Jurkat, Clone E6-1 (cell line): ENCODE results near the gene PTRH2.
A peak's percentile ranks its signal among the peaks of the same experiment; 100 is the strongest.

Source experiments
- DNase-seq: peaks from one replicate; pipeline ENCODE4 v3.0.0-alpha.2; 2011; ENCODE audit warnings: low read depth, low spot score
- H3K4me3 ChIP-seq: 2 replicates; pipeline ENCODE4 v1.5.1; 2011; ENCODE audit warnings: mild to moderate bottlenecking, low read length, control low read depth, moderate library complexity

Gene PTRH2

GRCh38 chr17:59723607-59724006, 16.4 kb upstream of the PTRH2 start:
- DNase-seq: no peak
- H3K4me3 ChIP-seq: no peak overlapping the region

DNA sequence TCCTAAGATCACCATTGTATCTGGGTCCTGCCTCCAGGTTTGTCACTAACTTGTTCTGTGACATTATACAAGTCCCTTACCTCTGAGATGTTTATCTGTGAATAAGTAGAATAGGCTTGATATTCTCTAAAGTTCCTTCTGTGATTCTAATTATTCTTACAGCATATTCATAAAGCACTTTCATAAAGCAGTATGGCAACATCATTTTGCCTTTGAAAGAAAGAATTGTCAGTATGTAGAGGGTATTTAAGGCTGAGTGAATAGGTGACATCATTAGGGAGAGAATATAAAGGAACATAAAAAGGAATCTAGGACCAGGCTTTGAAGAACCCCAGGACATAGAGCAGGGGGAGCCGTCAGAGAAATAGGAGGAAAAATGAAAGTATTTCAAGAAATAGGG, 15.8 kb upstream of the PTRH2 start:
- no peak overlapping the region for H3K4me3 ChIP-seq

GRCh38 chr17:59722623-59723022, 15.4 kb upstream of the PTRH2 start:
- no peak overlapping the region for H3K4me3 ChIP-seq
- DNase-seq: no peak

More for the DNA sequence above, 15.8 kb upstream of the PTRH2 start:
- DNase-seq: no peak

DNA sequence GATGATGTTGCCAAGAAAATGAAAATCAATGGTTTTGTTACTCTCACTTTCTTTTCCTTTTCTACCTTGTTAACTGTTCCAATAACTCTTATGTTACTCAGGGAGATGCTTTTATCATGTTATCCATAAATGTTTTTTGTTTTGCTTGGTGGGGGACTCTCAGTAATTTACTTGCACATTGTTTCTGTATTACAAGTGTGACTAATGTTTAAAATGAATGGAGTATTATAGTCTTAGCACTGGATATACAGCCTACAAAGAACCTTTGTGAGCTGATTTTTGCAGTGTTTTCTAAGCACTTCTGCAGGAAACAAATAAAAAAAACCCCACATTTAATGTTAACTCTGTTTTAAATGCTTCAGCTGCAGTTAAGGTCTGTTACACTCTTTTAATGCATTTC, 12.3 kb upstream of the PTRH2 start:
- DNase-seq: no peak
- H3K4me3 ChIP-seq: no peak overlapping the region

- no peak overlapping the region for H3K4me3 ChIP-seq
- no peak for DNase-seq
Measured at GRCh38 chr17:59716427-59716826, 9.2 kb upstream of the PTRH2 start.

GRCh38 chr17:59714255-59714654, 7.0 kb upstream of the PTRH2 start:
- DNase-seq: no peak
- H3K4me3 ChIP-seq: no peak overlapping the region

DNA sequence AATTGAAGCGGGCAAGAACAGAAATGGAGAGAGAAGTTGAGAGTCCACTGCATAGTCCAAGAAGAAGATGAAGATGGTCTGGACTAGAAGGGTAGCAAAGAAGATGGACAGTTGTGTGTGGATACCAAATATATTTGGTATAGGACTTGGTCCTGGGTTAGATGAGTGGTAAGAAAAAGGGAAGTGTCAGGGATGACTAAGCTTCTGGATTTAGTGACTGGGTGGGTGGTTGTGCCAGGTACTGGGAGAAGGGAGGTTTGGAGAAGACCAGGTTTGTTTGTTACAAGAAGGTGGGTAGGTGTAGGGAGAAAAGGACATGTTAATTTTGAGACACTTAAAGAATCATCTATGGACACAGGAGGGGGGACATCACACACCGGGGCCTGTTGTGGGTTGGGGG, 5.6 kb upstream of the PTRH2 start:
- no peak overlapping the region for H3K4me3 ChIP-seq
- no peak for DNase-seq

- DNase-seq: no peak
- no peak overlapping the region for H3K4me3 ChIP-seq
Measured at GRCh38 chr17:59711936-59712335, 4.7 kb upstream of the PTRH2 start.

- H3K4me3 ChIP-seq: peak overlapping the region; percentile 92
- no peak for DNase-seq
Measured at GRCh38 chr17:59707971-59708430, 771 bp upstream of the PTRH2 start.

DNA sequence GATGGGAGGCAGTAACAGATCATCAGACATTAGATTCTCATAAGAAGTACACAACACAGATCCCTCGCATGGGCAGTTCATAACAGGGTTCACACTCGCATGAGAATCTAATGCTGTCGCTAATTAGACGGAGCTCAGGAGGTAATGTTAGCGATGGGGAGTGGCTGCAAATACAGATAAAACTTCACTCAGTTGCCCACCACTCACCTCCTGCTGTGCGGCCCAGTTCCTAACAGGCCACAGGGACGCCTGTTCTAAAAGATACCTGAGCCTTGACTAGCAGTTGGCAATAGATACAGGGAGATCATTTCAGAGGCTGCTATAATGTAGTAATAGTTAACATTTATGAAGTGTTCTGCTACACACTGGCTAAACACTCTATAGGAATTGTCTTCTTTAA, 4.9 kb downstream of the PTRH2 start:
- DNase-seq: no peak
- no peak overlapping the region for H3K4me3 ChIP-seq

DNA sequence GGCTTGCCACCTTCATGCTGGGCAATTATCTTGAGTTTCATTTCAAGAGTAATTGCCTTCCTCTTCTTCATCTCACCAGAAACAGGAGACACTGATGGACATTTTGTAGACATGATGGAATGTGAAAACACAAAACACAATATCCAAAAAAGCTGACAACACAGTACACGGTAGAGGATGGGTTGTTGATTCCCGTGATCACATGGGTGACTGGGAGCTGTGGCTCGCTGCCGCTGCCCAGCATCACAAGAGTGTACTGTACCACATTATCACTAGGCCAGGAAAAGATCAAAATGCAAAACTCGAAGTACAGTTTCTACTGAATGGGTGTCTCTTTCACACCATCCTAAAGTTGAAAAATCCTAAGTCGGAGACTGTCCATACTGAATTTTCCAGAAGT, 7.4 kb downstream of the PTRH2 start:
- H3K4me3 ChIP-seq: no peak overlapping the region
- DNase-seq: no peak

DNA sequence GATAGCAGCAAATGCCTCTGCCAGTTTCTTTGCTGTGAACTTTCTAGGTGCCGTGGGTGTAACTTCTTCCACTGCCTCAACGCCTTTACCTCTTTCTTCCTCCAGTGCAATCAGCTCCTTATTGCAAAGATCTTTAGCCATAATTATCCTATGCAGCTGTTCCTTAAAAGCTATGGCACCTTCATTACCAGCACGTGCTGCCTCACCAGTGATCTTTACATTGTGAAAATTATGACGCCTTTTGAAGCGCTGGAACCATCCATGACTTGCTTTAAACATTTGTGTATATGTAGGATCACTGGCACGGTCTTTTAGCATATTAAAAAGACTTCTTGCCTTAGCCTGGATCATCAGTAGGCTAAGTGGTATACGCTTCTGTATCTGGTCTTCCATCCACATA, 8.0 kb downstream of the PTRH2 start:
- H3K4me3 ChIP-seq: no peak overlapping the region
- no peak for DNase-seq

- no peak for DNase-seq
- no peak overlapping the region for H3K4me3 ChIP-seq
Measured at GRCh38 chr17:59698143-59698542, 9.1 kb downstream of the PTRH2 start.

DNA sequence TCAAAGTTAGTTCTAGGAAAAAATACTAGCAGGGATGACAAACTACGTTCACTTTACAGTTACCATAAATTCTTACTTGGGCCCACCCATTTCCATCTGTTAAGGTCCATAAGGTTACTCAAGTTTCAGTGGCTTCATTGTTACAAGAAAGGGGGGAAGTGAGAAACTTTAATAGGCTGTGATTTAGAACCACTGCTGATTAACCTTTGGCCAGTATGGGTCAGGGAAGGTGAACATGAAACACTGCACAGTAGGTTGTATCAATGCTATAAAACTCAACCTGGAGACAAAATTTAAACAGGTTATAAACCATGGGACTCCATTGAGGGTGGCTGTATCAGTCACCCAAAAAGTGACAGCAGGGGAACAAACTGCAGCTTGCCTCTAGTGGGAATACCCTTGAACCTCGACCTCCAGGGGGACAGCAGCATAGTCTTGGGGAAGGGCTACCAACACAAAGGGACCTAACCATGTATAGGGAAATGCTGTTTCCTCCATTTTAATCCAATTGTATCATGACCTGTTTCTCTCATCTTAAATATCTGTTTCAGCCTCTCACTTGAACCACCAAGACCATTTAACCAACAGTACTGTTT, 10.4 kb downstream of the PTRH2 start:
- no peak for DNase-seq

GRCh38 chr17:59695945-59696681, 11.1 kb downstream of the PTRH2 start:
- H3K4me3 ChIP-seq: no peak overlapping the region
- no peak for DNase-seq

More for the DNA sequence above, 10.4 kb downstream of the PTRH2 start:
- no peak overlapping the region for H3K4me3 ChIP-seq

GRCh38 chr17:59694344-59694743, 12.9 kb downstream of the PTRH2 start:
- no peak for DNase-seq
- no peak overlapping the region for H3K4me3 ChIP-seq

DNA sequence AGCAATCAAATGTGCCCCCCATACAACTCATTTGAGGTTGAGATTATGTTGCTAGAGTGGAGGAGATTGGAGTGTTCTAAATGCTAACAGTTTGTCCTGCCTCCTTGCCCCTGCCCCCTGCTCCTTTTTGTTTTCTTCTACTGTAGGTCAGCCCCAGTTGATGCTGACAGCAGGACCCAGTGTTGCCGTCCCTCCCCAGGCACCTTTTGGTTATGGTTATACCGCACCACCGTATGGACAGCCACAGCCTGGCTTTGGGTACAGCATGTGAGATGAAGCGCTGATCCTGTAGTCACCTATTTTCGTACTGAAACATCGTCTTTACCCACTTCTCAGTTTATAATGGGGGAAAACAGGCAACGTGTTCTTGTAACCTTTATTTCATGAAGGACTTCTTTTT, 13.6 kb downstream of the PTRH2 start:
- no peak for DNase-seq
- no peak overlapping the region for H3K4me3 ChIP-seq

- DNase-seq: no peak
- no peak overlapping the region for H3K4me3 ChIP-seq
Measured at GRCh38 chr17:59688496-59688895, 18.7 kb downstream of the PTRH2 start.

DNA sequence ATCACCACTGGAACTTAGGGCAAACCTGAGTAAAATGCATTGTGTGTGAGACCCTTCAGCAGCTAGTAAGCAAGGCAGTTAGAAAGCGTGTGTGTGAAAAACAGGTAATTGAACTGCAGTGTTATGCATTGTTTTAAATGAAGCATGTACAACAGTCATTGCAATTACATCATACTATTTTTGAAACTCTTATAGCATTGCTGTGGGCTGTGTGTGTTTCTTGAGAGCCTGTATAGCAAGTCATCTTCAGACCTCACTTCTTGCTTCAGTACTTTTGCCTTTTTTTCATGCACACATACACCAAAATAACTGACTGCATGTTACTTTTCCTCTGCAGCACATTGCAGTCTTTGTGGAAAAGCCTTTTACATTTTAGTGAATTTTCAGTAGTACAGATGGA, 19.2 kb downstream of the PTRH2 start:
- no peak overlapping the region for H3K4me3 ChIP-seq
- no peak for DNase-seq

- no peak overlapping the region for H3K4me3 ChIP-seq
- DNase-seq: no peak
Measured at GRCh38 chr17:59684967-59685366, 22.3 kb downstream of the PTRH2 start.

DNA sequence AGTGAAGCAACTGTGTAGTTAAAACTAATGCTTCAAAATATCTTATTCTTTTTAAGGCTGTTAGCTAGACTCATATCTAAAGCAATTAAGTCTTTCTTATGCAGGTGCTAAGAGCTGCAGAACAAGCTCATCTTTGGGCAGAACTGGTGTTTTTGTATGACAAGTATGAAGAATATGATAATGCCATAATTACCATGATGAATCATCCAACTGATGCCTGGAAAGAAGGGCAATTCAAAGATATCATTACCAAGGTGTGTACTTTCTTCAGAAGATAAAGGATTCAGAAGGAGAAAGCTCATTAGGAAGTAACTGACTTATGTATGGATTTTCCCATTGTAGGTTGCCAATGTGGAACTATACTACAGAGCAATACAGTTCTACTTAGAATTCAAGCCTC, 23.9 kb downstream of the PTRH2 start:
- no peak overlapping the region for H3K4me3 ChIP-seq
- no peak for DNase-seq
